Spleen (tissue), 7 donors: Measurements from ENCODE around the gene UTP25.

ENCODE experiments used
- POLR2A ChIP-seq, 3 donors: fragments of 450-650 bp; IDR thresholded peaks; one replicate each; pipeline ENCODE4 v1.5.1; 2017; ENCODE audit warnings: antibody characterized with exemption in 3 of 3, mild to moderate bottlenecking in 1 of 3
- POLR2AphosphoS5 ChIP-seq, 3 donors: sonication (generic); formaldehyde crosslinking; IDR thresholded peaks; one replicate each; pipeline ENCODE4 v1.5.1; 2017; ENCODE audit warnings: antibody characterized with exemption in 3 of 3
- TF ChIP-seq, protein P1 (sequence below), 11 experiments: fragments of 200-600 bp in 7 of 11; fragments of 450-650 bp in 4 of 11; sonication (generic) in 4 of 11; IDR thresholded peaks in 8 of 11; conservative IDR thresholded peaks in 3 of 11; 1 replicate in 7 of 11; 2 replicates in 4 of 11; pipeline versions ENCODE4 v1.4.0 to v1.8.0; 2016 to 2021; ENCODE audit warnings: antibody characterized with exemption in 11 of 11, inconsistent platforms in 4 of 11, mild to moderate bottlenecking in 1 of 11
- donor health status: DM: no; HTN: no; CAD: no; lungs with moderate emphysema.
- donor health status: DM: no; HTN: no; CAD: no.
- donor health status: DM: no; HTN: no; CAD: no.

- TF ChIP-seq, protein P1, sequence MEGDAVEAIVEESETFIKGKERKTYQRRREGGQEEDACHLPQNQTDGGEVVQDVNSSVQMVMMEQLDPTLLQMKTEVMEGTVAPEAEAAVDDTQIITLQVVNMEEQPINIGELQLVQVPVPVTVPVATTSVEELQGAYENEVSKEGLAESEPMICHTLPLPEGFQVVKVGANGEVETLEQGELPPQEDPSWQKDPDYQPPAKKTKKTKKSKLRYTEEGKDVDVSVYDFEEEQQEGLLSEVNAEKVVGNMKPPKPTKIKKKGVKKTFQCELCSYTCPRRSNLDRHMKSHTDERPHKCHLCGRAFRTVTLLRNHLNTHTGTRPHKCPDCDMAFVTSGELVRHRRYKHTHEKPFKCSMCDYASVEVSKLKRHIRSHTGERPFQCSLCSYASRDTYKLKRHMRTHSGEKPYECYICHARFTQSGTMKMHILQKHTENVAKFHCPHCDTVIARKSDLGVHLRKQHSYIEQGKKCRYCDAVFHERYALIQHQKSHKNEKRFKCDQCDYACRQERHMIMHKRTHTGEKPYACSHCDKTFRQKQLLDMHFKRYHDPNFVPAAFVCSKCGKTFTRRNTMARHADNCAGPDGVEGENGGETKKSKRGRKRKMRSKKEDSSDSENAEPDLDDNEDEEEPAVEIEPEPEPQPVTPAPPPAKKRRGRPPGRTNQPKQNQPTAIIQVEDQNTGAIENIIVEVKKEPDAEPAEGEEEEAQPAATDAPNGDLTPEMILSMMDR (IDR thresholded peaks at IDR 0.05 in 8 of 11, conservative IDR thresholded peaks at IDR 0.05 in 3 of 11), result no peak
- TF ChIP-seq POLR2AphosphoS5 (IDR thresholded peaks at IDR 0.05), result no peak
- no peak for TF ChIP-seq POLR2A (IDR thresholded peaks at IDR 0.05)
Measured at GRCh38 chr1:209883341-209883971, 55.7 kb downstream of the UTP25 start.
